HG02571 (cell line): ENCODE results near the gene GRK7.
A peak's percentile ranks its signal among the peaks of the same experiment; 100 is the strongest.
"Not testable (repeated sequence)": the region's sequence is repeated elsewhere in the genome, so short reads cannot be mapped to it uniquely, and the experiment has no call there.

ENCODE experiments used
- ATAC-seq: cut with Tn5 transposase; IDR thresholded peaks from one replicate; pipeline ENCODE4 v1.9.1; 2021; ENCODE audit warnings: mild to moderate bottlenecking, moderate library complexity; ENCODE audit not compliant: unreplicated experiment

Gene GRK7

DNA sequence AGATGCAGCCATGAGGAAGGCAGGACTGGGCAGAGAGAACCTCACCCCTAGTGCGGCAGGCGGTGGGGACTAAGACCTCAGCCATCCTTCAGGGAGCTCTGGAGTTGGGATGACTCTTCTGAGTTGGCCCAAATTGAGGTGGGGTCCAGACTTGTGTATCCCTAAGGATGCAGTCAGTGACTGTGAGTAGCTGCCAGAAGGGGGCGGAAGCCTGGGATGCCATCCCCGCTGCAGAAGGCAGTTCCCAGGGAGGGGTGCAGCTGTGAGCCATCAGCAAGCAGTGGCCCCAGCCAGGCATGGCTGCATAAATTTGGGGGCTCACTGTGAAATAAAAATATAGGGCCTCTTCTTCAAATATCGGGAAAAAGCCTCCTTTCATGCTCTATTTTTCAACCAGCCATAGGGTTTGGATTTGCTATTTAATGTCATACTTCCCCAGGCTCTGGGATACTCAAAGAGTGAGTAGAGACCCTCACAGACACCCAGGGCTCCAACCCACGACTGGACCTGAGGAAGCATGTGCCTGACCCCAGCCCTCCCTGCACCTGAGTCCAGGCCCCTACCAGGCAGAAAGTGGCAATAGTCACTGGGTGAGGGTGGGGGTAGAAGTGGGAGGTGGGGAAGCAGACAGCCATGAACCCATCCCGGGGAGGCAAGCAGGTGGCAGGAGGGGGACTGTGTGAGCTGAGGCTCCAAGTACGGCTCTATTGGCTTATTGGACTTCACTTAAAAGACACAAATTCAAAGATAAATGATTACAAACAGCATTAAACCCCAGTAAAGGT, 30.5 kb downstream of the GRK7 start:
- ATAC-seq = no peak

- no peak for ATAC-seq
These were observed 32.1 kb downstream of the GRK7 start for GRCh38 chr3:141795276-141795675.

- no peak for ATAC-seq
These were observed 32.5 kb downstream of the GRK7 start for GRCh38 chr3:141795741-141796080.

DNA sequence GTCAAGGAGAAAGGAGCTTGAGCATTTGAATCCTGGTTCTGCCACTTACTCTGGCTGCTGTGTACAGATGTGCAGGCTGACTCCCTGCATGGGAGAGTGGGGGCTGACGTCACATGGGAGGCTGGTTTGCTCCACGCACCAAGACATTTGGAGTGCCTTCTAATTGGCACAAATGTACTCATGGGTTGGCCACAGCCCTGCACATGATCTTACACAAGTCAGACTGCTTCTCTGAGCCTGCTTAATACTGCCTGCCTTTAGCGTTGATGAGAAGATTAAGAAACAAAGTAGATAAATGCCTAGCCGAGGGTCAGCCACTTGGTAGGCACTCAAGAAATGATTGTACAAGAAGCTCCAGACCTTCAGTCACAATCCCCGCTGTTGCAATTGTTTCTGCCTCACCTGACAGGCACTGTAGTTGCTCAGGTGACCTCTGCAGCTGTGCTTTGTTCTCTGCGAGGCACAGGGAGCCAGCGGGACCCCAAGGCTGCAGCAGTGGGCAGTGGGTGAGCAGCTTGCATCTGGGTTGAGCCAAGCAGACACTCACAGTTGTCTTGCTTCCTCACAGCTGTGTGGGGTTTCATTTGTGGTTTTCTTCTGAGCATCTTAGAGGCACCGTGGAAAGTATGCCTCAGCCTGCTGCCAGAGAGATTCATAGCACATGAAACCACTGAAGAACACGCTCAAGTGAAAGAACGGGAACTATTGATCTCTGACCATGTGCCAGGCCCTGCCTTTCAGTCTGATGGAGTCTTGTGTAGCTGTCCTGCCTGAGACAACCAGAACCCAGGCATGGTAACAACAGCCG, 33.1 kb downstream of the GRK7 start:
- ATAC-seq = peak; percentile 96

DNA sequence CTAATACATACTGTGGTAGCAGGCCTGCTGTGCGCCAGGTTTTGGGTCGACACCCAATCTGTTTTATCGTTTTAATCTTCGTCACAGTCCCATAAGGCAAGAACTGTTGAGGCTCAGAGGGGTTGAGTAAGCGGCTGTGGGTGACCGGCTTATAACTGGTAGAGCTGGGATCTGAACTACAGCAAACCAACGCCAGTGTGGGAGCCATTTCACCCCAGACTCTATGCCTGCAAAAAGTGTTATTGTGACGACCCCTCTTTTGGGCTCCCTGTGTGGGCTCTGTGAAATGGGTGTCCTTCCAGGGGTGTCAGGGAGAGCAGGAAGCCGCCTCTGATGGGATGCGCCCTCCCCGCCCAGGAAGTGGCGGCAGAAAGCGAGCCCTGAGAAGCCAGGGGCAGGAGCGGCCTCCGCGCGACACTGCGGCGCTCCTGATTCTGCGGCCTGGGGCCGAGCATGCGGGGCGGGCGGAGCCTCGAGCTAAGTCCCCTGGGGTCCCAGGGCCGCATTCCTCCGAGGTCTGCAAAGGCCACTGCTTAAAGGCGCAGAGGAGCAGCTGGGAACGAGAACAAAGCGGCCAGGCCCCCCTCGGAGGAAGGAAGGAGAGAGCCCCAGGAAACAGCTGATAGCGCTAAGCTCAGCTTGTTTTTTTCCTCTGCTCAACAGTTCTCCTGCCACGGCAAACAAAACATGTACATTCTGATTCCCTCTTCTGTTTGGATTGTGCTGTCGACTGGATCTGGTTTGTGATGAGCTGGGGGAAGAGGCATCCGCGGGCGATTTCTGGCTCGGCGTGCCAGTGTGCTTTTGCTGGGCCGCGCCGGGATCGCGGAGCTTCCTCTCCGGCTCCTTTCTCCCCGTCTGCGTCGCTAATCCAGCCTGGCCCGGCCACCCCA, 33.9 kb downstream of the GRK7 start:
- no peak for ATAC-seq

DNA sequence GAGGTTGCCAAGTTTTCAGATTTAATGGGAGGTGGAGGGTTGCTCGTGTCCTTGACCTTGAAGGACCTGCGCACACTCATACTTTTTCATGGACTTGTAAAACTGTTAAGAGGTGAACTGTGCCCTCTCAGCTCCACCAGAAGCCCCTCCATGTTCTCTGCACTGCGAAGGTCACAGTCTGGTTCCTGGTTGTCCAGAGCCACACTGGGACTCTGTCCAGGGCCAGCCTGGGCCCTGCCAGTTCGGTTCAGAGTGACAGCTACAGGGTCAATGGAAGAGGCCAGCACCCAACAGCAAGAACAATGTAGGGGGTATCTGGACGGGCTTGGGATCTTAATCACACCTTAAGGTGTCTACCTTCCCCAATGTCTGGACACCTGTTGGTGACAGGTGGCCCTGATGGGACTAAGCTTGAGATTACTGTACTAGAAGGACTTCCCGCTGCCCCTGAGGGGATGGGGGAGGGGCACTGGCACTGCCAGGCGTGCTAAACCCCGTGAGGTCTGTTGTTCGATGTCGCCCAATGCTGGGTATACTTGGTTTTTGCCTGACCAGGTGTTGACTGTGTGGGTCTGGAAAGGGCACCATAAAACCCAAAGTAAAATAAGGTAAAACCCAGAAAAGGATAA, 34.7 kb downstream of the GRK7 start:
- no peak for ATAC-seq

- ATAC-seq = no peak
These were observed 35.2 kb downstream of the GRK7 start for GRCh38 chr3:141798448-141798845.

DNA sequence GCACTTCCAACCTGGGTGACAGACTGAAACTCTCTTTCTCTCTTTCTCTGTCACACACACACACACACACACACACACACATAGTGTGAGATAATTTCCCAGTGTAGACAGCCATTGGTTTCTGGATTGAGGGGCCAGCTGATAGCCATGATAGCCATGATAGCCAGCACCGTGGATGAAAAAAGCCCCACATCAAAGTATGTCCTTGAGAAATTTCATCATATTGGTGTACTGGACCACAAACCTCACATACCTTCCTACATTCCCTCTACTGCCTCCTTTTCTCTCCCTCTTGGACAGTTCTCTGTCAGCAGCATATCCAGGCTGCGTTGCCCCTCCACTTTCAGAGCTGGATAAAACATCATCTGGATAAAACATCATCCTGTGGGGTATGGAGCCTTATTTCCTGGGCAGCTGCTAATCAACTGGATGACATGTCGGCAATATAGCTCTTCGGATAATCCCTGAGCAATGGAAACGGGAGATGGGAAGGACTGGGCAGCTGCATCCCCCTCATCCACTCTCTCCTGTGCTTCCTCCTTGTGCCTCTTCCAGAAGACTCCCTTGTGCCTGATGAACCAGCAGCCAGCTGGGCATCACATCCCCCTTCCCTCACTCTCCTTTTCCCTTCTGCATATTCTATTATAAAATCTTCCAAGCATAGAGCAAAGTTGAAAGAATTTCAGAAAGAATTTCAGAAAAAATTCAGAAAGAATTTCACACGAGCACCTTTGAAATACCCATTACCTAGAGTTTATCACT, 39.3 kb downstream of the GRK7 start:
- ATAC-seq = no peak

DNA sequence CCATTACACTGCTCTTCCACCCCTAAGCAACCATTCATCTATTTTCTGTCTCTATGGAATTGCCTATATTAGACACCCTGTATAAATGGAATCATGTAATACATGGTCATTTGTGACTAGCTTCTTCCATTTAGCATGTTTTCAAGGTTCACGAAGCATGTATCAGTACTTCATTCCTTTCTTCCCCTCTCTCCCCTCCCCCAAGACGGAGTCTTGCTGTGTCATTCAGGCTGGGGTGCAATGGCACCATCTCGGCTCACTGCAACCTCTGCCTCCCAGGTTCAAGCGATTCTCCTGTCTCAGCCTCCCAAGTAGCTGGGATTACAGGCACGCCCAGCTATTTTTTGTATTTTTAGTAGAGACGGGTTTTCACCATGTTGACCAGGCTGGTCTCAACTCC, 40.3 kb downstream of the GRK7 start:
- ATAC-seq = not testable (repeated sequence)

GRCh38 chr3:141804447-141804777, 41.2 kb downstream of the GRK7 start:
- ATAC-seq = no peak

DNA sequence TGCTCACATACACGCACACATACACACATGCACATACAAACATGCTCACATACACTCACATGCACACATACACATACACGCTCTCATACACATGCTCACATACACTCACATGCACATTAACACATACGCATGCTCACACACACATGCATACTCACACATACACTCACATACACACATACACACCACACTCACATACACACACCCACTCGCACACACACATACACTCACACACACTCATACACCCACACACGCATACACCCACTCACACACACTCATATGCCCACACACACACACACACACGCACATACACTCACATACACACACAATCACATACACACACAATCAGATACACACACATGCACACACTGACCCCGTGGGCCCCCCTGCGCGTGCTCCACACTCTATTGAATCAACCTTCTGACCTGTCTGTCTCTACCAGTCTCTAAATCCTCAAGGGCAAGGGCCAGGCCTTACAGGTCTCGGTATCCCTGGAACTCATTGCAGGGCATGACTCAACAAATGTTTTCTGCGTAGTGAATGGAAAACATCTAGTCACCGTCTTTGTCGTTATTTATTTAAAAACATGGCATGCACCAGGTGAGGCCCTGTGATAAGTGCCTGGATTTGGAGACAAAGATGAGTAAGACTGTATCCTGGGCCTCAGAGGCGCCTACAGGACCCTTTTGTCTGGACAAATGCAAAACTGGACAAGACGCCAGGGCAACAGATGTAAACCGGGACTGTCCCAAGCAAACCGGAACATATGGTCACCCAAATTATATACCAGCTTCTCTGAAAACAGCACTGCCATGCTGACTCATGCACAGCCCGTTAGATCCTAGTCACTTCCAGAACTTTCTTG, 41.8 kb downstream of the GRK7 start:
- ATAC-seq = no peak

GRCh38 chr3:141807277-141808033, 44.2 kb downstream of the GRK7 start:
- ATAC-seq = no peak

DNA sequence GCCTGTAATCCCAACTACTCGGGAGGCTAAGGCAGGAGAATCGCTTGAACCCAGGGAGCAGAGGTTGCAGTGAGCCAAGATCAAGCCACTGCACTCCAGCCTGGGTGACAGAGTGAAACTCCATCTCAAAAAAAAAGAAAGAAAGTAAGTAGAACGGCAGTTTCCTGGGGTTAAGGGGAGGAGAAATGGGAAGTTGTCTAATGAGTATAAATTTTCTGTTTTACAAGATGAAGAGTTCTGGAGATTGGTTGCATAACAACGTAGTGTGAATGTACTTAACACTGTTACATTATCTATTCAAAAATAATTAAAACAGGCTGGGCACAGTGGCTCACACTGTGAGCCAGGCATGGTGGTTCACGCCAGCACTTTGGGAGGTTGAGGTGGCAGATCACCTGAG, 45.4 kb downstream of the GRK7 start:
- ATAC-seq = no peak

DNA sequence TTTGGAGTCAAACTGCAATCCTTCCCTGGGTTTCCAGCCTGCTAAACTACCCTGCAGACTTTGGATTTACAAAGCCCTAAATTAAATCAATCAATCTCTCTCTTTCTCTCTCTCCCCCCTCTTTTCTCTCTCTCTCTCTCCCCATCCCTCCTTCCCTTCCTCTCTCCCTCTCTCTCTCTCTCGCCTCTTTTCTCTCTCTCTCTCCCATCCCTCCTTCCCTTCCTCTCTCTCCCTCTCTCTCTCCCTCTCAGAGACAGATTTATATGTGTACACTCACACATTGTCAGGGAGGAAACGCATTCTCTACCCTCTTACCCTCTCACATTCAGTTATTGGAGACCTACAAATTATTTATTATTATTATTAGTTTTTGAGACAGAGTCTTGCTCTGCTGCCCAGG, 47.0 kb downstream of the GRK7 start:
- ATAC-seq = no peak

- no peak for ATAC-seq
These were observed 48.1 kb downstream of the GRK7 start for GRCh38 chr3:141811348-141811747.

DNA sequence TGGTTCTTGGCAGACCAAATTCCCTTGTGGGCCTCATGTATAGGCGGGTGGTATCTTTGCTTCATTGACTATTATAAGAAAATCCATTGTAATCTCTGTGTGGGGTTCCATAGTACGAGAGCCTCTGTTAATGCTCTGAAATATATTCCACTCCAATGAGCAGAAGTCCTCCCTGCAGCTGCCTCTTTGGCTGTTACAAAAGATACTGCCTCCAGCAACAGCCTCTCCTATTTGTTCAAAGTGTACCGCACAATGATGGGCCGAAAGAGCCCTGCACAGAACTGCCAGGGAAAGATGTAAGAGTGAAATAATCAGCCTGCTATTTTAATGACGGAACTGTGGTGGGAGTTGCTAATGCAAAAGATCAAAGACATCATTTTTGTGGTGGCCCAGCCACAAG, 48.9 kb downstream of the GRK7 start:
- ATAC-seq = no peak

DNA sequence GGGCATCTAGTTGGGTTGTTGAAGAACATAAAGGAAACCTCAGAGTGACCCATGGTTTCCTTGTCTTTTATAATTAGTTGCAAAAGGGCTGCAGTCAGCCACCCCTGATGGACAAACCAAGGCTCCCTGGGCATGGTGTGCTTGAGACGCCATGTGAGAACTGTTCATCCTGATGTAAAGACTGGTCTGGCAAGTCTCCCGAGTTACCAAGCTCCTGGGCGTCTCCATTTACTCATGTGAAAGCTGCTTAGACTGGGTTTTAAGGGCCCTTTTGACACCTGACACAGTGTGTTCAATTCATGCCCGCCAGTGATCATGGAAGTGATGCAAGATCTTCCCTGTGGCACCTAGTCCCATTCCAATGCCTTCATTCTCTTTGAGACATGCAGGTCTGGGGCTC, 49.4 kb downstream of the GRK7 start:
- ATAC-seq = no peak
